ENCODE results near the gene TTC29.
A peak's percentile ranks its signal among the peaks of the same experiment; 100 is the strongest.

Gene TTC29

GRCh38 chr4:146945556-146946374 is at the start of gene TTC29:
Gene TTC29 (minus strand): TSS chr4:146945864. CDS start chr4:146939895, 5,969 bp downstream.
- DNase-seq, result peak; percentile 78

GRCh38 chr4:146981651-146982050 is 36.0 kb upstream of the TTC29 start:
- DNase-seq, result no peak

GRCh38 chr4:146978641-146979040 is 33.0 kb upstream of the TTC29 start:
- DNase-seq, result no peak

DNA sequence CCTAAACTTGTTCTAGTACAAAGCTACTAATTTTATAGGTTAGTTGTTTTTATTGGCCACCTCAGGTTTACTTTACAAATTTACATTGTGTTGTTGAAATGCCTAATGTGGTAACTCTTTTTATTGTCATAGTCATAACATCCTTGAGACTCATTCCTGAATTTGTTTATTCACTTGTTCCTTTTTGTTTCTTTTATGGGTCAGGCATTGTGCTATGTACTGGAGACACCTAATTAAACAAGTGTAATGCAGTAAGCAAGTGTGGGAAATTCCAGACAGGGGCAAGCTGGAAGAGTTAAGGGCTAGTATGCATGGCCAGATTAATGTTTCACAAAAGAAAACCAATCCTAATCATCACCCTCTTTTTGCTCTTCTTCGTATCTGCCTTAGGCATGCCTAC is 30.5 kb upstream of the TTC29 start:
- DNase-seq, result no peak

GRCh38 chr4:146975527-146975926 is 29.9 kb upstream of the TTC29 start:
- DNase-seq, result no peak

DNA sequence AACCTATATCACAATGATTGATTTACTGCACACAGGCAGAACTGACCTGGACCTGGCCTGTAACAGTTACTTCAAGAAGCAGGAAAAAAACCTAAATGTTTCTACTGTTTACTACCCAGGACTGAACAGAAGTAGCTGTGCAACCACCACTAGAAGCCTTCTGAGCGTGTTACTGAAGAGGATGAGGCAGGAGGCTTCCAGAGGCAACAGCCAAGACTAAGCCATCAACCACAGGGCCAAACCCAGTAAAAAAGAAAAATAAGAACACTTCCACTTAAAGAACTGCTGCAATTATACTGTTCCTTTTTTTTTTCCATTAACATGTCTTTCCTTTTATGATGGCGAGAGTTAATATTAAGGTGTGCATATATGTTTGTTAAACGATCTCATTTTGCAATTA is 29.4 kb upstream of the TTC29 start:
- no peak for DNase-seq

- DNase-seq, result no peak
Observed at GRCh38 chr4:146972036-146972435, 26.4 kb upstream of the TTC29 start.

GRCh38 chr4:146969126-146969525 is 23.5 kb upstream of the TTC29 start:
- DNase-seq, result no peak

GRCh38 chr4:146960634-146961033 is 15.0 kb upstream of the TTC29 start:
- no peak for DNase-seq

GRCh38 chr4:146959692-146960091 is 14.0 kb upstream of the TTC29 start:
- DNase-seq, result no peak

- DNase-seq, result no peak
Observed at GRCh38 chr4:146957237-146957636, 11.6 kb upstream of the TTC29 start.

DNA sequence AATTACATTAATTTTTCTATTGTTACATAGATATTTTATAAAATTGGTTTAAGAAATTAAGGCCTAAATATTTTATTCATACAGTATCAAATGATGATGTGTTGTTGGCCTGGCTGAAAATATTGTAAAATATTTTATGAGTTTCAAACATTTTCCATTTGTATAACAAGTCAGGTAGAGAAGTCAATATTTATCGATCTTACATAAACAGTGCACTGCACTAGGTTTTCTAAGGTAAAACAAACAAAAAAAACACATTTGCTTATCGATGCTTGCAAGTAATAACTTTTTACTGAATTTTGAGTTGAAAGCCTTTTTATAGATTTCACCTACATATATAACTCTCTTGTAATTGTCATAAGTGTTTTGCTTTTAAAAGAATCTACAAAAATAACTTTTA is 7.2 kb upstream of the TTC29 start:
- no peak for DNase-seq

- DNase-seq, result no peak
Observed at GRCh38 chr4:146949559-146949958, 3.9 kb upstream of the TTC29 start.

DNA sequence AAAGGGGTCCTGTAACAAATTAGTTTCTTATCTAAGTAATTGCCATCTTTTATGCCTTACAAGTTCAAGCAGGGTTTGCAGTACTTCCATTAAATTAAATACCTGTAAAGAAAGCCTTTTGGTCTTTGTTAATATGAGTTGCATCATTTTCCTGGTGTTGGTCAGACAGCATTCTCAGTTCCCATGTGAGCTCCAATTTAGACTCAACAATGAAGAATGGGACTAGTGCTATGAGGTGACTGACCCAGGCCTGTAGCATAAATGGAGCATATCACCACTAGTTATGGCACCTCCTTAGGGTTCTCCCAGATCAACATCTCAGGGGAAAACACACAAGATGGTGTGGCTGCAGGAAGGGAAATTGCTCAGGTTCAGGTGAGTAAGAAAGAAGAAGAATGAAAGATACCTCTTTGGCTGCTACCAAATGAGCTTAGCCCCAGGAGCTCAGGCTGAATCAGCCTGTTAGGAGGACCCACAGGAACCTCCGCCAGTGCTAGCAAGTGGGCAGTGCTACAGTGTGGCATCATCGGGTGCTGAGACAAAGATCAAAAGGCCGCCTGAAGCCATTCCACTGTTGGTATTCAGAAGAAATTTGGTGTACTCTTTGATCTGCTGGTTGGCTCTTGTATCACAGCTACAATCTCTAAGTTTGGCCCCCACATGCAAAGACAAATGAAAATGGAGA is 1.8 kb downstream of the TTC29 start:
- DNase-seq, result no peak

GRCh38 chr4:146932116-146932515 is 13.5 kb downstream of the TTC29 start:
- no peak for DNase-seq

- no peak for DNase-seq
Observed at GRCh38 chr4:146930673-146931072, 15.0 kb downstream of the TTC29 start.

GRCh38 chr4:146927695-146928094 is 18.0 kb downstream of the TTC29 start:
- no peak for DNase-seq

DNA sequence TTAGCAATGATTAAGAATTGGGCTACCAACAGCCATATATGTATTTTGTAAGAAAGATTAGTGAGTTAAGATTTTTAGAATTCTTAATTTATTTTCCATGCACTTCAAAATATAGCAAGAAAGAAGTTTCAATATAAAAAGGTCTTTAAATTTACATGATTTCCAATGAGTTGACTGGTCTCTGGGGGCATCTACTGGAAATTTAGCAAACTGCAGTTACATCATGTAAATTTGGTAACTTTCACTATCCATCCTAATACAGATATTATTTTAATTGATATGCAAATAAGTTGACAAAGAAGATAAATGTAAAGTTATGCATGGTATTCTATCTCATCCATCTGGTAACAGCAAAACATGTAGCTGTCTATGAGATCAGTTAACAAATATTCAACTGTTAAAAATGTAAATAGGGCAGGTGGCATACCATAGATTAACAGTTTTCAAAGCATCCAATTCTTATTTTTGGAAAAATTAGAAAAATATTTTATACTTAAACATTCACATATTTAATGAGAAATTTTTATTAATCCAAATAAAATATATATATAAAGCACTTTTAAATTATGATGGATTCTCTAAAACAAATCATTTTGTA is 29.1 kb downstream of the TTC29 start:
- DNase-seq, result peak; percentile 5

DNA sequence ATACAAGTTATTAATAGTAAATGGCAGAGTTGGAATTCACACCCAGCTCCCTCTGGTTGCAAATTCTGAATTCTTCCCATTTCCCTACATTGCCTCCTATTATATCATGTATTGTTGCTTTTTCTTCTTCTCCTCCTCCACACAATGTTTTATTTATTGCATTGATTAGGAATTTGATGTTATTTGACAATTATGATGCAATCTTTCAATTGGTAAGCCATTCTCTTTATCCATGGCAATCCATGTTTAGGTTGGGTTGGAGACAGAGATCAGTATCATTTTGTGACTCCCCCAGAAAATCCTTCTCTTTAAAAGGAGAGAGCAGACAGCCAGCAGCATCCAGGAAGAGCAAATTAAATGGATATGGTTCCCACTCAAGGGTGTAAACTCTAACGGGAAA is 30.5 kb downstream of the TTC29 start:
- no peak for DNase-seq

DNA sequence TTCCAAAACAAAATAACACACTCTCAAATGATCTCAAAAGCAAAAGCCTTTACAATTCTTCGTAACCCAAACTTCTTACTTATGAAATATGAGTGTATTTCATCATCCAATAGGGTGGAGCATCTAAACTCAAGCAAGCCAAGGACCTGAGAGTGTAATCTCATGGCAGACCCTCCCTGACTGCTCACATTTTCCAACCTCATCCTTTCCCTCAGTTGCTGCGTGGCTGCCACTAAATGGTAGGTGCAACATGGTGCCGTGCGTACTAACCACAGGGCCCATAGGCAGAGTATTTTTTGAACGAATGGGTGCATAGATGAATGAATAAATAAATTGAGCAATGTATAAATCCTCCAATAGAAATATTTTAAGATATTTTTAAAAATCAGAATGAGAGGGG is 45.4 kb downstream of the TTC29 start:
- DNase-seq, result no peak

- no peak for DNase-seq
Observed at GRCh38 chr4:146890301-146890700, 55.4 kb downstream of the TTC29 start.

GRCh38 chr4:146883070-146883469 is 62.6 kb downstream of the TTC29 start:
- DNase-seq, result no peak

DNA sequence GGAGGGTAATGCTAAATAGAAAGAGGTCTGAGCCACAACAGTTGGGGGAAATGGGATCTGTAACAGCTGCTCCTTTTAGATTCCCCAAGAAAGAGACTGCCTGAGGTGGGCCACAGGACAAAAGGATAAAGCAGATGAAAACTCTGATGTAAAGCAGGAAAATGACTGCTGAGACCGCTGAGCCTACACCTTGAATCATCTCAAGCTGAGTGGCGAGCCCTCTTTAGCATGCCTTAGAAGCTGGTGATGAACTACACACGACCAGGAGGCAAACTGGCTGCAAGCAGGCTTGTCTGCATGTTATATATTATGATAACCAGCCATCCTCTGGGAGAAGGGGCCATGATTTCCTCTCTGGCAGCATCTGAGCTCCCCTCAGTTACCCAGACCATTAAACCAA is 88.4 kb downstream of the TTC29 start:
- DNase-seq, result no peak

DNA sequence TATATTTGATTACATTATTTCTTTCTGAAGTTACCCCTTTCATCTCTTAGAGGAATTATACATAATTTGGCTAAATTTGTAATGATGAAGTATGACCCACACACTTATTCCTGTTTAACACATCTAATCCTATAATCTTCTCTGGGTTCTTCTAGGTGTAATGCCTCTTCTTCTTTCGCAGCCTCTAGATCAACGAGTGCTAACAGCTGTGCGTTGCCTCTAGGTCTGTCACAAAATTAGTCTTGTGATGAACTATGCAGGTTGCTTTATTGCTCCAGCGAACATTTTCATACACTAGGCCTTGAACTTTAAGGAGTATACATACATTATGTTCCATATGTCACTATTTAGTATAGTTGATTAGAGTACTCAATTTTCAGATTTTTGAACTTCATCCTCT is 89.9 kb downstream of the TTC29 start:
- DNase-seq, result no peak
